ENCODE measurements around the gene PRMT7.
A peak's percentile ranks its signal among the peaks of the same experiment; 100 is the strongest.

The PRMT7 gene

DNA sequence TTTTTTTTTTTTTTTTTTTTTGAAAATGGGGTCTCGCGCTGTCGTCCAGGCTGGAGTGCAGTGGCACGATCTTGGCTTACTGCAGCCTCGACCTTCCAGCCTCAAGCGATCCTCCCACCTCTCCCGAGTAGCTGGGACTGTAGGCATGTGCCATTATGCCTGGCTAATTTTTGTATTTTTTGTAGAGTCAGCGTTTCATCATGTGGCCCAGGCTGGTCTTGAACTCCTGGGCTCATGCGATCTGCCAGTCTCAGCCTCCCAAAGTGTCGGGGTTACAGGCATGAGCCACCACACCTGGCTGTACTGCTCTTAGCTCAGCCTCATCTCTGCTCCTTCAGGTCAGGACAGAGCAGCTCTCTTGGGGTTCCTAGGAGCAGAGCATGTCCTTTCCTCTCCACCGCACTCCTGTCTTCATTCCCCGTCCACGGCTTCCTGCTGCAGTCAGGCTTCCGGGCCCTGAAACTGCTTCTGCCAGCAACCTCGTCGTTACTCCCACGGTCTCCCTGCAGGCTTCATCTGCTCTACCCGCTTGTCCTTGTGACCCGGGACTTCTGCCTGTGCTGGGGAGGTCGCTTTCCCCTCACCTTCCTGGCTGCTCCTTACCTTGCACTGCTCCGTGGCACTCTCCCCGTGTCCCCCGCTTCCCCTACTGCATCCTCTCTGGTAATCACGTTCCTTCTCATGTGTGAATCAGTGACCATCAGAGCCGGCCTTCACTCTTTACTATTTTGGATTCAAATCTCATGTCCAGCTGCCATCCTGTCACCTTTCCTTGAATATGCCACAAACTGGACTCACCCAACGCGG lies 38.0 kb downstream of the PRMT7 start:
- no peak for DNase-seq

DNA sequence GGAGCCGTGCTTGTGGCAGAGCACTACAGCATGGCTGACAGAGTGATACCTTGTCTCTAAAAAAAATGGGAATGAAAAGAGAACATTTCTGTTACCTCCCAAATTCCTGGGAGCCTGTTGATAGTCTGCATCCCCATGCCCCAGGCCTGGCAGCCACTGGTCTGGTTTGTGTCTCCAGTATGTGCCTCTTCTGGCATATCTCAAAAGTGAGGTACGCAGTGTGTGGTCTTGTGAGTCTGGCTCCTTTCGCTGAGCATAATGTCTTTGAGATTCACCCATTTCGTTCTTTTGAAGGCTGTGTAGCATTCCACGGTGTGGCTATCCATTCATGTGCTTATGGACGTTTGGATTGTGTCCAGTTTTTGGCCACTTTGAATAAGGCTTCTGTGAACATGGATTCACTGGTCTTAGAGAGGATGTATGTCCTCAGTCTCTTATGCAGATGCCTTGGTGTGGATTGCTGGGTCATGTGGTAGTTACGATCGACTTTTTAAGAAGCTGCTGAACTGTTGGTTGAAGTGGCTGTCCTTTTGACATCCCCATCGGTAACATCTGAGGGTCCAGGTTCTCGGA lies 39.1 kb downstream of the PRMT7 start:
- DNase-seq, result no peak

DNA sequence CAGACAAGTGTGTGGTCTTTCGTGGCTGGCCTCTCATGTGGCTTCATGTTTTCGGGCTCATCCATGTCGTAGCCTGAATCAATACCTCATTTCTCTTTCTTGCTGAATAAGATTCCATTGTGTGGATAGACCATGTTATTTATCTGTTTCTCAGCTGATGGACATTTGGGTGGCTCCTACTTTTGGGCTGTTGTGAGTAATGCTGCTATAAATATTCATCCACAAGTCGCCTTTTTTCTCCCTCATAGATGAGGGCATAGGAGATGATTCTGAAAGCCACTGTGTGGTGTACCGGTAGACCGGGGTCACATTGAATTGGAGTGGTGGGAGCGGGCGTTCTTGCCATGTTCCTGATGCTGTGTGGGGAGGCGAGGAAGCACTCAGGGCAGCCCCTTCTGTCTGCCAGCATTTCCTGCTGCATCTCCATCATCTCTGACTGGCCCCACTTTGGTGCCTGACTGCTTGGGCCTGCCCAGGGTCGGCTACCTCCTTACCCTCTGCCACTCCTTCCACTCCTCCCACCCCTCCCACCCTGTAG lies 40.1 kb downstream of the PRMT7 start:
- DNase-seq, result no peak

DNA sequence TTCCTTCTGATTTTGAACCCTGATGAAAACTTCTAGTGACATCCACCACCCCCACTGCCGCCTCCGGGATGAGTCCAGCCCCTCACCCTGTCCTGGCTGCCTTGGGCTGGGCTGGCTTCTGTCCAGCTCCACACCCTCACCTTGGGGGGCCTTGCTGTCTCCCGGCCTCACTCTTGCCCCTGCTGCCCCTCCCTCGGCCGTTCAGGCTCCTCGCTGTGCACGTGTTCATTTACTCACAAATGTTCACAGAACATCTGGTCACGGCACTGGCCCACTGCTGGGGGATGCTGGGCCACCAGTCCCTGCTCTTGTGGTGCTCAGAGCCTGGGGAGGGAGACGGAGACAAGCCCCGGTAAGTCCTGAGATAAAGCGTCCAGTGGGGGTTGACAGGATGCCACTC lies 40.6 kb downstream of the PRMT7 start:
- no peak for DNase-seq

DNA sequence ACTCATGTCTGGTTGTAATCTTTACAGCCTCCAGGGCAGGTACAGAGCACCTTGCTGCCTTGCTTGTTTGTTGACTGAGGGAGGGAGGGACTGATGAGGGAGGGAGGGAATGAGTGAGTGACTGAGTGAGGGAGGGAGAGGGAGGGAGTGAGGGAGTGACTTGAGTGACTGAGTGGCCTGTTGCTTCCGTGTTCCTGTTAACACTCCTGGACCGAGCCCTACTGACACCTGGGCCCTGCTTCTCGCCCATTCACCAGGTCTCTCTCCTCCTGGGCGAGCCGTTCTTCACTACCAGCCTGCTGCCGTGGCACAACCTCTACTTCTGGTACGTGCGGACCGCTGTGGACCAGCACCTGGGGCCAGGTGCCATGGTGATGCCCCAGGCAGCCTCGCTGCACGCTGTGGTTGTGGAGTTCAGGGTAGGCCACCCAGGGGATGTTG lies 41.2 kb downstream of the PRMT7 start:
- DNase-seq, result no peak

DNA sequence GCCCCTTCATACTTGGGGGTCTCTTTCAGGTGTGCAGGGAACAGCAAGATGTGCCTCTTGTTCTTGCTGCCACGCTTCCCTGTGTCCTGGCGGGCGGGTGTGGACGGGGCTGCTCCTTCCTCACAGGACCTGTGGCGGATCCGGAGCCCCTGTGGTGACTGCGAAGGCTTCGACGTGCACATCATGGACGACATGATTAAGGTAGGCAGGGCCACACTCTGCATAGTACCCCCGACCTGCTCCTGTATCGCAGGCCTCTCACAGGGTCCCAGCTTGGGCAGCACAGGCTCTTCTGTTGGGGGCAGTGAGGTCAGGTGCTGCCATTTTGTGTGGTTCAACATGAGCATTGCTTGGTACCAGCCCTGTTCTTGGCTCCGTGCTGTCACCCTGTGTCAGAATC lies 42.5 kb downstream of the PRMT7 start:
- DNase-seq, result no peak

DNA sequence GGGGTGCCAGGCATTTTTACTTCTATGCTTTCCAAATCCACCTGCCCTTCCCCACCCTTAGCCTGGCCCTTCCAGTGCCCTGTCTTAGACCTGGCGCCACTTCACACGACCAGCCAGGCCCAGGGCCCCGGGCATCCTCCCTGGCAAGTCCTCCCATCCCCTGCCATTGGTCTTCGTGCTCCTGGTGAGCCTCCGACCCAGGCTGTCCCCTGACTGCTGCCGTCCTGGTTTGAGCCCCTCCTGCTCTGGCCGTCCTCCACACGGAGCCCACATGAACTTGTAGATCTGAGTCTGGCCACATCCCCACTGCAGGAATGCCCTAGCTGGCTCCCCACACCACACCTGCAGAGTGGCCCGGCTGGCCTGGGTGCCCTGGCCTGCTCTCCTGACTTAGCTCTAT lies 44.0 kb downstream of the PRMT7 start:
- DNase-seq, result no peak

DNA sequence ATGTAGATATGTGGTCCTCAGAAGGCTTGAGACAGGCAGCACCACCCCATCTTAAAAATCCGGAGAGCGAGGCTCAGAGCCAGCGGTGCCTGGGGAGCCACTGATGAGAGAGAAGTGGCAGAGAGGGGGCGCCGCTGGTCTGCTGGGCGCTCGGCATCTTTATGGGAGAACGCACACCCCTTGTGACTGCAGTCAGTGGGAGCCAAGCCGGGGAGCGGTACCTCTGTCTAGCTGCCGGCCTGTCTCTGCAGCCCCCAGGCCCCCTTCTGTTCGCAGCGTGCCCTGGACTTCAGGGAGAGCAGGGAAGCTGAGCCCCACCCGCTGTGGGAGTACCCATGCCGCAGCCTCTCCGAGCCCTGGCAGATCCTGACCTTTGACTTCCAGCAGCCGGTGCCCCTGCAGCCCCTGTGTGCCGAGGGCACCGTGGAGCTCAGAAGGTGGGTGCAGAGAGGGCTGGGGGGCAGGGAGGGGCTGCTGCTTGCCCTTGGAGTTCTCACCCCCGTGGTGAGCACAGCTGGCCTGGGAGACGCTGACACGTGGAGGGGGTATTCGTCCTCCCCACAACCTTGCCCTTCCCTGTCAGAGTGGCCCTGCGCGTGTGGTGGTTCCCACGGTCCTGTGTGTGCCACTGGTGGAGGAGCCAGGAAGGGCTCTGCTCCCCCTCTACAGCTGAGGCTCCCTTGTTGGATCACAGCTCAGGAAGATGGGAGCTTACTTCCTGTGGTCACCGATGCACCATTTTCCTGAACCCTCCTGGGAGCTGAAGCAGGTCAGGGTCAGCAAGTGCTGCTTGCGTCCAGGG lies 44.8 kb downstream of the PRMT7 start:
- peak; percentile 21 for DNase-seq

DNA sequence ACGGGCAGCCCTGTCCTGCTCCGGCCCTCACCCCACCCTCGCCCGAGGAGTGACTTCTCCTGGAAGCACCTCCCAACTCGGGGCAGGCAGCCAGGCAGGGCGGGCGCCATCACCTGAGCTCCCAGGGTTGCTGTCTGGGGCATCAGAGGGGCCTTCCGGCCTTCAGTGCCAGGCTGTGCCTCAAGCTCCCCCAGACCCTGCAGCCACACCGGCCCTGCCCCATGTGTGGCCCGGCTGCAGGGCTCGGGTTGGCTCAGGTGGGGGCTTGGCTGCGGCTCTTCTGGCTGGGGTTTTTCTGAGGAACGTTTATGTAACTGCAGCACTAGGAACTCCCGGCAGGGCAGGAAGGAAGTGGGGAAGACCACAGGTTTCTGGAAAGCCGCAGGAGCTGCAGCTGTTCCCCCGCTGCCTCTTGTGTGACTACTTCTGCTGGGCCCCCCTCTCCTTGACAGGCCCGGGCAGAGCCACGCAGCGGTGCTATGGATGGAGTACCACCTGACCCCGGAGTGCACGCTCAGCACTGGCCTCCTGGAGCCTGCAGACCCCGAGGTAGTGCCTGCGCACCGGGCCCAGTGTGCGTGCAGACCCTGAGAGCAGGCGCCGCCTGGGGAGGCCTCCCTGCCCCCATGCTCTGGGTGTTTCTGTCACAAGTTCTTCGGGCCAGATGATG lies 45.6 kb downstream of the PRMT7 start:
- DNase-seq, result peak; percentile 77

DNA sequence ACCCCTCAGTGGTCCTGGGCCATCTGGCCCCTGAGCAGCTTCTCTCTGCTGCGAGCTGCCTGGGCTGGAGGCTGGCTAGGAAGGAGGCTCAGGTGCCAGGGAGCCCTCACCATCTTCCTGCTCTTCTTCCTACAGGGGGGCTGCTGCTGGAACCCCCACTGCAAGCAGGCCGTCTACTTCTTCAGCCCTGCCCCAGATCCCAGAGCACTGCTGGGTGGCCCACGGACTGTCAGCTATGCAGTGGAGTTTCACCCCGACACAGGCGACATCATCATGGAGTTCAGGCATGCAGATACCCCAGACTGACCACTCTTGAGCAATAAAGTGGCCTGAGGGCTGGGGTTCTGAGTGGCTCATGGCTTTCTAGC lies 46.1 kb downstream of the PRMT7 start:
- no peak for DNase-seq

DNA sequence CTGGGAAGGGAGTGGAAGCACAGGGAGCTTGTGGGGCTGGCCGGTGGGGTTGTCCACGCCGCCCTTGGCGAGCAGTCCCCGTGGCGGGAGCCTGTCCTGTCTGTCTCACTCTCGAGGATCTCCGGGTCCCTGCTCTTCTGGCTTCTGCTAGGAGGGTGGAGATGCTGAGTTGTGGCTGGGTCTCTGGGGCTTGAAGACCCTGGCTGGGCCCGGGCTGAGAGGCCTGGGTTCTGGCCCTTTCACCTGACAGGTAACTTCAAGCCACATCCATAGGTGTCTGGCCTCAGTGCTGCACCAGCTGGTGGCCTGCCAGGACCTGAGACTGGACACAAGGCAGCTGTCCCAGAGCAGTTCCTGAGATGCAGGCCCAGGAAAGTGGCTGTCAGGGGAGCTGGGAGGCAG lies 46.7 kb downstream of the PRMT7 start:
- no peak for DNase-seq

DNA sequence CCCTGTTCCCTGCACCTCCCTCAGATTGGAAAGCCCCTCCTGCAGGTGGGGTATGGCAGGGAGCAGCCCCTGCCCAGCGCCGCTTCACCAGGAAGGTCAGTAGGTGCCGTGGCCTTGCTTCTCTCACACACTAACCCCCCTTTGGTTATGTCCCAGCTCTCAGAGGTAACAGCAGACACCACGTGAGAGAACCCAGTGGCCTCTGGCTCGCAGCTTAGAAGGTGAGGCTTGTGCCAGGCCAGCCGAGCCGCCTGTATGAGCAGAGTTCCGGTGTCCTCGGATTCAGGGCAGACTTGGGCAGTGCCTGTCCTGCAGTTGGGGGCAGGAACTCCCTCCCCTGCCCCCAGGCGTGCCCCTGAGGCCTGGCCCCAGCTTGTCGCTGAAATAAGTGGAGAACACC lies 47.1 kb downstream of the PRMT7 start:
- DNase-seq, result no peak

DNA sequence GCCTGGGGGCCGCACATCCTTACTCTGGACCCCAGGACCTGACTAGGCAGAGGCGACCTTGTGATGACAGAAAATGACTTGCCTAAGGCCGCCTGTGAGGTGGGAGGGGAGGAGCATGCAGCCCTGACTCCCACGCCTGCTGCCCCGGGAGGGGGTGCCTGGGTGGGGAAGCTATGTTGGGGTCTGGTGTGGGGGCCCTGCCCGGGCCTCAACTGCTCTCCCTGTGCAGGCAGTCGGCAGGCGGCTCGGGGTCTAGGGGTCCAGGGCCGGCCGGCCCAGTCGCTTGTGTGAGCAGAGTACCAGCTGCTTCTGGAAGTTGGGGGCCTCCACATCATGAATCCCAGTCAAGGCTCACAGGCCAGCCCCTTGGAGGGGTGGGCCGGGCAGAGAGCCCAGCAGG lies 48.1 kb downstream of the PRMT7 start:
- no peak for DNase-seq

DNA sequence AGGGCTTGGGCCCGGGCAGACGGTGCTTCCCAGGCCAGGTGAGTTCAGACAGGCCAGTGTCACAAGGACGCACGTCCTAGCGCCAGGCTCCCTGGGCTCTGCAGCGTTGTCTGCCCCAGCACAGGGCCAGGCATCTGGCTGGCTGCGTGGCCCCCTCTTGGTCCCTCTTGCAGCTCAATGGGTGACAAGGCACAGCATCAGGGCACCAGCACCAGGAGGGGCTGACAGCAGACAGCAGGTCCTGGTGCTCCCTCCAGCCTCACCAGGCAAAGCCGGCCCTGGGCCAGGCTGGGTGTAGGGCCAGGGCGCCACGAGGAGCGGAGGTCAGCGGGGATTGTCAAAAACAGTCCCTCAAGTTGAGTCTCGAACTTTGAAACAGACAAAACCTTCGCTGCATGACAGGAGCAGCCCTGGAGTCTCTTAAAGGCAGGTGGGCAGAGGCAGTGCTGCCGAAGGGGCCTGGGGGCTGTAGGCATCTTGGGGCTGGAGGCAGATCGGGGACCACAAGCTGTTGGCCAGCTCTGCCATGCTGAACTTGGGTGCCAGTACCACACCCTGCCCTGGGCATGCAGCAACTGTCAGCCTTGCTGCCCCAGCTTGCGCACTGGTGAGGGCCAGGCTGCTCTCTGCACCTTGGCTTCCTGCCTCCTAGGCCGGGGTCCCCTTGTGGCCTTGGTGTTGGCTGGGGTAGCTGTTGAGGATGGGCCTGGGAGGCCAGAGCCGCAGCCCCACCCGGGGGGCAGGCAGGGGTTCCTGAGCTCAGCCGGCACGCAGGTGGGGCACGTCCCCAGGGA lies 48.8 kb downstream of the PRMT7 start:
- no peak for DNase-seq

DNA sequence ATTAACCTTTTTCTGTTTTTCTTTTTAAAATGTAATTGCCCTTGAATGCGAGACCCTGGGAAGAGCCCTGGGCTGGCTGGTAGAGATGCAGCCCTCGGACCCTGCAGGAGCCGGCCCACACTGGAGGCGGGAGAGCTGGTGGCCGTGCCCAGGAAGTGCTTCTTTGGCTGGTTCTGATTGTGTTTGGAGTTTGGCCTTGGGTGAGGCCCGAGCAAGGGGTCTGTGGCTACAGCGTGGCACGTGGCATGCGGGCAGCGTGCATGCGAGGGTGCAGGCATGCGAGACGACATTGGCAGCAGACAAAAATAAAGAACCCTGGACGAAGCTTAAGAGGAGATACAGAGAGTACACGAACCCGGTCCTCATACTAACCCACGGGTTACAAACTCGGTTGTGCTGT lies 49.7 kb downstream of the PRMT7 start:
- no peak for DNase-seq

DNA sequence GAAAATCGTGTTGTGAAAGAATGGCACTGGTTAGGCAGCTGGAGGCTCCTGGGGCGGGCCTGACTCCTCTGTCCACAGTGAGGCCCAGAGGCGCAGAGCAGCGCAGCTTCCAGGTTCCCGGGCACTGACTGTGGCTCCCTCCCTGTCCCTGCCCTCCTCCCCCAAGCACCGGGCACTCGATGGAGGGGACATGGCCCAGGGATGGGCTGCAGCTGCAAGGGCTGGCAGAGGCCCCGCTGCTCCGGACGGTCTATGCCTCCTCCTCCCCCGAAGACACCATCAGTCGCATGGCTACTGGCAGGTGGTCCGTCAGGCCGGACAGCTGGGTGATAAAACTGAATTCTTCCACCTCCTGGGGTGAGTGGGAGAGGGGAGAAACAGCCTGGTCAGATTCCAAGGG lies 50.1 kb downstream of the PRMT7 start:
- DNase-seq, result no peak

DNA sequence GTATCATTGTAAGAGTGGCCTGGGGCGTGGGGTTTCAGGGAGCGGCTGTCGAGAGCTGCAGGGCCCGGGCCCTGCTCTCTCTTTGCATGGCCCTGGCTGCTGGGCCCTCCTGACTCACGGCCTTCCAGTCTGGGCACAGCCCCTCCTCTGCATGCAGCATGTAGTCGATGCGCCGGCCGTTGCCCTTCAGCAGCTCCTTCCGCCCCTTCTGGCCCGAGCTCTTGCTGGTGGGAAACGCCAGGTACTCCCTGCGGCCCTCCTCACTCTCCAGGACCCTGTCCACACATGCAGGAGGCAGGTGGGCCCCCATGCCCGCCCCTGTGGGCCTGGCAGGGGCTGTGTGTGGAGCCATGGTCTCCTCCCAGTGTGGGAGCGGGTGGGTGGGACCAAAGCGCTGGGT lies 50.7 kb downstream of the PRMT7 start:
- no peak for DNase-seq

DNA sequence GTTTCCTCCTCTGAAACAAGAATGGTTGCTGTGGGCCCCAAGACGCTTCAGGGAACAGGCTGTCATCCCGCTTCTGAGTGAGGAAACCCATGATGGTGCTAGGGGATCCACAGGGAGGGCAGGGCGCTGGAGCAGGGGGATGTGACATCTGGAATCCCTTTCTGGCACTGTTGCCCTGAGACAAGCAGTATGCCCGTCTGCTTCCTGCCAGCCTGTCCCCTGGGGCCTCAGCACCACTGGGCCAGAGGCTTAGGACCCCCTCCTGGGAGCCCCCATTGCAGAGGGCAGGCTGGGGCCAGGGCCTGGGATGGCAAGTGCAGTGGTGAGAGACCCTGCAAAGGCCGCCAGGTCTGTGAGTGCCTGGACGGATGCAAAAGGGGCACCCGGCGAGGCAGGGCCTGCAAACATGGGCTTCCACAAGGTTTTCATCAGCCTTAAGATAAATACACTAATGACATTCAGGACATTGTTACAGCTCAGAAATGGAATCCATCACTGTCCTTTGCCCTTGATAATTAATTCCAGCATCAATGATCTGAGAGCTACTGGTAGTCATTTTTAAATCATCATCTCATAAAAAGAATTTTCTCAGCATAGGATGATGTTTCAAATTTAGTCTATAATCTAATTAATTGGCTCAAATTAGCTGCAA lies 51.6 kb downstream of the PRMT7 start:
- no peak for DNase-seq

DNA sequence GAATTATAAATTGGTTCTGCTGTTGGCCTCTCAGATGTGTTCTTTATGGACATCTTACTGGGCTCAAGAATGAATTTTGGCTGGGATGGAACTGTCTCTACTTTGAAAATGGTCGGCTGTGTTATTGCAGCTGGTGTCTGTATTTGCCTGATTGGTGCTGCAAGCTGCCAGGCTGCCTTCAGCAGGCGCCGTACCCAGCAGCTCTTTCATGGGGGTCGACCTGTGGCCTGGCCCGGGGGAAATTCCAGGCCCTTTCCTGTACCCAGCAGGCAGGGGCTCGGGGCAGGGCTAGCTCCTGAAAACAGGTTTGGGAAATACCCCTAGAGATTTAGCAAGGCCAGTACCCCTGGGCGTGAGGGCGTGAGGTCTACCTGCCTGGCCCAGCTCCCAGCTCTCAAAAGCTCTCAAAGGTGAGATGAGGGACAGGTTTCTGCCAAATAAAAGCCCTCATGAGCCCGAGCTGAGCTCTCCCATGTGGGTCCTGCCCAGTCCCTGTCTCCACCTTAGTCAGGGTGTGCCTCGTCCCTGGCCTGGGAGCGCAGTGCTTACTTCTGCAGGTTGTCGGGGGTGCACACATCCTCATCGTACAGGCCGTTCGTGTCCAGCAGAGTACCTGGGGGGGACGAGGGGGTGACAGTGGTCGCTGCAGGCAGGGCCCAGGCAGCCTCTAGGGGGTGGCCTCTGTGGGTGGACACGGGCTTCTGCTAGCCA lies 52.3 kb downstream of the PRMT7 start:
- DNase-seq, result no peak

DNA sequence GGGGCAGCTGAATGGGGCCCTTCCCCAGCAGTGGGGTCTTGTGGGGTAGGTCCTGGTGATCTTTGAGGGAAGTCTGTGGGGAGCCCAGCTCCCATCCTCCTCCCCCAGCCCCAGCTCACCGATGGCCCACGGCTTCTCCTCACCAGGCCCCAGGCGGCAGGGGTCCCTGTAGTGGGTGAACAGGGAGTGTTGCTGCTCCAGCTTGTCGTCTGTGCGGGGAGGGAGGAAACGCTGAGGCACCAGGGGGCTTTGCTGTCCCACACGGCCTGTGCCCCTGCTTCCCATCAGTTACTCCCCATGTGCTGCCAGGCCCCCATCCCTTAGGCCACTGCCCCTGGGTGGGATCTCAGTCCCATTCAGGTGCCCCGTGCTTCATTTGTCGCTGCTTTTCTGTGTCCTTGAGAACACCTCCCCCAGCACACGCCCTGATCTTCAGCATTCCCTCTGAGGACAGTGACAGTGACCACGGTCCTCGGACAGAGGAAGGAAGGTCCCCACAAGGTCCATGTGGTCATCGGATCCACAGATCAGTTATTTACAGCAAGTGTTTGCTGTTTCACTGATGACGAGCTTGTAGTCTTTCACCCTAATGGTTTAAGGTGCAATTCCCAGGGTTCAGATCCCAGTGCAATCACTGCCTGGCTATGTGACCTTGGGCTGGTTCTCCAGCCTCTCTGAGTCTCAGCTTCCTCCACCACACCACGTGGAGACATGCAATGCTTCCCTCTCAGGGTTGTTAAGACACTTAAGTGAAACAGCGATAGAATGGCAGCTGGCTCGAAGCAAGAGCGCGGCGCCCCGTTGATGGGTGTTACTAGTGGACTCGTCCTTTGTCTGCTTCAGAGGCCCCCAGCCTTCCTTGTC lies 53.1 kb downstream of the PRMT7 start:
- DNase-seq, result no peak

Data from CD4-positive, alpha-beta T cell treated with Interleukin-17A for 4 hours (primary cell).